Measurements from ENCODE around the gene NTRK2.

GRCh38 chr9:84843175-84843824 is 173.8 kb downstream of the NTRK2 start:
- TF ChIP-seq, protein P1, sequence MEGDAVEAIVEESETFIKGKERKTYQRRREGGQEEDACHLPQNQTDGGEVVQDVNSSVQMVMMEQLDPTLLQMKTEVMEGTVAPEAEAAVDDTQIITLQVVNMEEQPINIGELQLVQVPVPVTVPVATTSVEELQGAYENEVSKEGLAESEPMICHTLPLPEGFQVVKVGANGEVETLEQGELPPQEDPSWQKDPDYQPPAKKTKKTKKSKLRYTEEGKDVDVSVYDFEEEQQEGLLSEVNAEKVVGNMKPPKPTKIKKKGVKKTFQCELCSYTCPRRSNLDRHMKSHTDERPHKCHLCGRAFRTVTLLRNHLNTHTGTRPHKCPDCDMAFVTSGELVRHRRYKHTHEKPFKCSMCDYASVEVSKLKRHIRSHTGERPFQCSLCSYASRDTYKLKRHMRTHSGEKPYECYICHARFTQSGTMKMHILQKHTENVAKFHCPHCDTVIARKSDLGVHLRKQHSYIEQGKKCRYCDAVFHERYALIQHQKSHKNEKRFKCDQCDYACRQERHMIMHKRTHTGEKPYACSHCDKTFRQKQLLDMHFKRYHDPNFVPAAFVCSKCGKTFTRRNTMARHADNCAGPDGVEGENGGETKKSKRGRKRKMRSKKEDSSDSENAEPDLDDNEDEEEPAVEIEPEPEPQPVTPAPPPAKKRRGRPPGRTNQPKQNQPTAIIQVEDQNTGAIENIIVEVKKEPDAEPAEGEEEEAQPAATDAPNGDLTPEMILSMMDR (tag by site-specific recombination; IDR thresholded peaks at IDR 0.05) = no peak
- TF ChIP-seq REST (tag by site-specific recombination; IDR thresholded peaks at IDR 0.05) (no peak), ZNF138 (tag by site-specific recombination; IDR thresholded peaks at IDR 0.05; ENCODE audit: borderline replicate concordance) (no peak), ZNF549 (tag by site-specific recombination; IDR thresholded peaks at IDR 0.05) (no peak), TSHZ1 (tag by site-specific recombination; IDR thresholded peaks at IDR 0.05; ENCODE audit: borderline replicate concordance) (no peak), PRDM4 (tag by site-specific recombination; IDR thresholded peaks at IDR 0.05) (no peak), ZNF701 (tag by site-specific recombination; IDR thresholded peaks at IDR 0.05) (no peak), MZF1 (tag by site-specific recombination; IDR thresholded peaks at IDR 0.05; ENCODE audit: borderline replicate concordance) (no peak), ZNF596 (tag by site-specific recombination; IDR thresholded peaks at IDR 0.05) (no peak), ZNF629 (tag by site-specific recombination; IDR thresholded peaks at IDR 0.05) (no peak)
- TF ChIP-seq, protein P2, sequence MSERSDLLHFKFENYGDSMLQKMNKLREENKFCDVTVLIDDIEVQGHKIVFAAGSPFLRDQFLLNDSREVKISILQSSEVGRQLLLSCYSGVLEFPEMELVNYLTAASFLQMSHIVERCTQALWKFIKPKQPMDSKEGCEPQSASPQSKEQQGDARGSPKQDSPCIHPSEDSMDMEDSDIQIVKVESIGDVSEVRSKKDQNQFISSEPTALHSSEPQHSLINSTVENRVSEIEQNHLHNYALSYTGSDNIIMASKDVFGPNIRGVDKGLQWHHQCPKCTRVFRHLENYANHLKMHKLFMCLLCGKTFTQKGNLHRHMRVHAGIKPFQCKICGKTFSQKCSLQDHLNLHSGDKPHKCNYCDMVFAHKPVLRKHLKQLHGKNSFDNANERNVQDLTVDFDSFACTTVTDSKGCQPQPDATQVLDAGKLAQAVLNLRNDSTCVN (tag by site-specific recombination; optimal IDR thresholded peaks at IDR 0.05) = no peak

All from HEK293 (cell line).